Effector memory CD4-positive, alpha-beta T cell (primary cell): ENCODE measurements around the gene HAO1.

Experiments used
- DNase-seq, 3 donors: peaks; one replicate each; pipeline ENCODE4 v3.0.0-alpha.2; 2020
- H3K27ac ChIP-seq: 2 replicates; pipeline ENCODE4 v1.7.0; 2013; ENCODE audit warnings: mild to moderate bottlenecking, low read length, moderate library complexity; ENCODE audit not compliant: insufficient read depth, poor library complexity, severe bottlenecking
- H3K27me3 ChIP-seq: replicated peaks from 2 replicates; pipeline ENCODE4 v1.7.0; 2013; ENCODE audit warnings: mild to moderate bottlenecking, low read length; ENCODE audit not compliant: insufficient read depth, control insufficient read depth, poor library complexity, severe bottlenecking
- H3K36me3 ChIP-seq: 2 replicates; pipeline ENCODE4 v1.7.0; 2013; ENCODE audit warnings: mild to moderate bottlenecking, low read length, moderate library complexity; ENCODE audit not compliant: control insufficient read depth, insufficient read depth
- H3K4me1 ChIP-seq: 2 replicates; pipeline ENCODE4 v1.7.0; 2013; ENCODE audit warnings: low read length, mild to moderate bottlenecking; ENCODE audit not compliant: control insufficient read depth, insufficient read depth, poor library complexity, severe bottlenecking
- H3K4me3 ChIP-seq: 2 replicates; pipeline ENCODE4 v1.7.0; 2013; ENCODE audit warnings: low read length, low read depth, mild to moderate bottlenecking; ENCODE audit not compliant: insufficient read depth, poor library complexity, severe bottlenecking
- H3K9me3 ChIP-seq: 2 replicates; pipeline ENCODE4 v1.7.0; 2013; ENCODE audit warnings: mild to moderate bottlenecking, low read length, moderate library complexity; ENCODE audit not compliant: control insufficient read depth

HAO1 gene

DNA sequence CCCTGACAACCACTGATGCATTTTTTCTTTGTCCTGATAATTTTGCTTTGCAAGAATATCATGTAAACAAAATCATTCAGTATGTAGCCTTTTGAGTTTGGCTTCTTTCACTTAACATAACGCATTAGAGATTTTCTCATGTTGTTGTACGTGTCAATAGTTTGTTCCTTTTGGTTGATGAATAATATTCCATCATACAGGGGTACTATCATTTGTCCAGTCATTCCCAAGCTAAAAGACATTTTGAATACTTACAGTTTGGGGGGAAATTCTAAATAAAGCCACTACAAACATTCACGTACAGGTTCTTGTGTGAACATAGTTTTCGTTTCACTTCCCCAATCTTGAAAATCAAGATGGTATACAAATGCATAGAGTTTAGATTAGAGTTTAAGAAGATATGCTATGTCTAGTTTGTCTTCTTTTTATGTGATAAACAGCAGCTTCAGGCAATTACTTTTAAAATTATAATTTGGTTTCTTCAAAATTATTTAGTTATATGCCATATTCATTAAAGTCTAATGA is 5.2 kb downstream of the HAO1 start:
- Histone ChIP-seq H3K36me3 (no peaks in the 10 kb centered on the region), H3K4me1 (no peaks in the 10 kb centered on the region), H3K9me3 (no peaks in the 10 kb centered on the region), H3K27me3 (no peaks in the 10 kb centered on the region), H3K27ac (no peak overlapping the region), H3K4me3 (no peak overlapping the region)
- no peak for DNase-seq

DNA sequence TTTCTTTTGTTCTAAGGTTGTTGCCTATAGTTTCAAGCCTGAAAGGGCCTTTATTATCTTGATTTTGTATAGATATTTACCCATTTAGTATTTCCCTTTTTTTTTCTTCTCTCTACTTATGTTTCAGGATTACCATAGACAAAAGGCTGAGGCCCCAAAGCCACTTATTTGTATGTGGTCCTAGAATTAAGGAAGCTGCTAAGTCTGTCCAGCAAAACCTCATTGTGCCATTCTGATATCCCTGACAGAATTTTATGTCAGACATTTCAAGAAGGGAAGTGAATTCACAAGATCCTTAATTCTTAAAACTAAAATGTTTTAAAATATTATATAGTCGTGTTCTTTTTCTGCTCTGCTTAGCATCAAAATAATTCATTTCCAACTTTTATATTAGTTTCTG is 6.9 kb downstream of the HAO1 start:
- Histone ChIP-seq H3K4me1 (no peaks in the 10 kb centered on the region), H3K36me3 (no peaks in the 10 kb centered on the region), H3K4me3 (no peak overlapping the region), H3K9me3 (no peaks in the 10 kb centered on the region), H3K27me3 (no peaks in the 10 kb centered on the region), H3K27ac (no peak overlapping the region)
- no peak for DNase-seq

DNA sequence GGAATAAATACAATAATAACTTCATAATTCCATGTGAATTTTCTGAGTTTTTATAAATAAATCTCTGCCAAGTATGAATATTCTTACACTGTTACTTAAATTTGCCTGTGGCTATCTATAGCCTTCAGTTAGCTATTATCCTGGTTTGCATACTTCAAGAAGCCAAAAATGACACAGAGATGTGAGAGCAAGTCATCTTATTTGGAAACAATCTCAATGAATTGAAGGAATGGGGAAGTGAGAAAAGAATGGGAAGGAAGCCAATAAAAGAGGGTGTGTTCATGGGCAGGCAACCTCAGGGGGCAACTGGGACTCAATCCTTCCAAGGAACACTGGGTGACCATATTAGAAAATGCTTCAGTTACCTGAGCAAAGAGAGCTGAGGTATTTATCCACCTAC is 9.9 kb downstream of the HAO1 start:
- Histone ChIP-seq H3K4me3 (no peak overlapping the region), H3K4me1 (no peaks in the 10 kb centered on the region), H3K27me3 (no peaks in the 10 kb centered on the region), H3K27ac (no peak overlapping the region), H3K9me3 (no peaks in the 10 kb centered on the region), H3K36me3 (no peaks in the 10 kb centered on the region)
- no peak for DNase-seq

DNA sequence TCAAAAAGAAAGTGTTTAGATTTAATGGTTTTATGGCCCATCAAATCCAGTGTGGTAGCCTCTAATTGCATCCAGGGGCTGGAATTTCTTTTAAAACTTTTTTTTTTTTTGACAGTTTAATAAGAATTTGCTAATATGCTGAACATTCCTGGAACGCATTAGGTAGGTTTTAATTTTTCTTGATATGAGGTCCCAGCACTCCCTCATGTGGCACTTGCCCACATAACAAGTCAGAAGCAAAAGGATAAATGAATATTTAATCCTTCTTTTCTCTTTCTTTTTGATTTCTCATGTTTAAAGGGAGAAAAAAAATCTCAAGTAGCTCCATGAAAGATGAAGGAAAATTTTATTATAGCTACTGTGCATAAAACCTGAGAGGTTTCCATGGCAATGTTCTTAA is 13.5 kb downstream of the HAO1 start:
- H3K27me3 ChIP-seq, result no peaks in the 10 kb centered on the region
- no peak overlapping the region for H3K4me3 ChIP-seq
- H3K27ac ChIP-seq, result no peak overlapping the region
- no peaks in the 10 kb centered on the region for H3K4me1 ChIP-seq
- no peaks in the 10 kb centered on the region for H3K36me3 ChIP-seq
- no peak for DNase-seq
- H3K9me3 ChIP-seq, result no peaks in the 10 kb centered on the region

DNA sequence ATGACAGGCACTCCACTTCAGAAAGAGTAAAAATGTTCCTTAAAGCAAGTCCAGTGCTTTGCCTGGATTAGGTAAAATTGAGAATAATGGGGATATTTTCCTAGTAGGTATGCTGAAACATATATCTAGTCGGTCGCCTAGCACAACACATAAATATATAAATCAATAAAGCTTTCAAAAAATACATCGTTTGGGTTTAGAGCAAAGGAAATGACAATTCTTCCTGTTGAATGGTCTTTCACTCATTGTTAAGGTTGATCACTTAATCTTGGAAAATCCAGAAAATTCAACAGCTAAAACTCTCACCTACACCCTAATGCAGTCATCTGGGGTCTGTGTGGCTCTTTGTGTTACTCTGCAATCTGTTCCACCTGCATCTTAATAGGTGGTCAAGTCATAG is 13.9 kb downstream of the HAO1 start:
- Histone ChIP-seq H3K27me3 (no peaks in the 10 kb centered on the region), H3K36me3 (no peaks in the 10 kb centered on the region), H3K4me3 (no peak overlapping the region), H3K27ac (no peak overlapping the region), H3K4me1 (no peaks in the 10 kb centered on the region), H3K9me3 (no peaks in the 10 kb centered on the region)
- no peak for DNase-seq

DNA sequence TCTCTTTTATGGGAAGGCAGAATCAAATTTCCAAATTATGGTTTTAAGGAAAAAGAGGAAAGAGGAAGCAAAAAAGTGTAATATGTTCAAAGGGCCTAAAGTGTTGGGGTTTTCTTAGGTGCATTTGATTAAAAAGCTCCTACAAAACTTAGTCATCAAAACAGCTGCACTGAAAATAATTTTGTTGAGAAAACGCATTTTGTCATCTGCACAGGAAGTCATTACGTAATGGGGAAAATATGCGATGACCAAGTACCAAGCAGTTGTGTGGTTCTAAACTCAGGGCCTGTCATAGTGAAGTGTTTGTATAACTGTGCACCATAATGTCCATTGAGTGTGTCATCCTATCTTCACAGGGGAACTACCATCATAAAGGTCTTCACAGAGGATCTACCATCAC is 15.6 kb downstream of the HAO1 start:
- H3K4me3 ChIP-seq, result no peak overlapping the region
- no peaks in the 10 kb centered on the region for H3K4me1 ChIP-seq
- no peaks in the 10 kb centered on the region for H3K27me3 ChIP-seq
- no peaks in the 10 kb centered on the region for H3K36me3 ChIP-seq
- no peak overlapping the region for H3K27ac ChIP-seq
- no peak for DNase-seq
- no peaks in the 10 kb centered on the region for H3K9me3 ChIP-seq

DNA sequence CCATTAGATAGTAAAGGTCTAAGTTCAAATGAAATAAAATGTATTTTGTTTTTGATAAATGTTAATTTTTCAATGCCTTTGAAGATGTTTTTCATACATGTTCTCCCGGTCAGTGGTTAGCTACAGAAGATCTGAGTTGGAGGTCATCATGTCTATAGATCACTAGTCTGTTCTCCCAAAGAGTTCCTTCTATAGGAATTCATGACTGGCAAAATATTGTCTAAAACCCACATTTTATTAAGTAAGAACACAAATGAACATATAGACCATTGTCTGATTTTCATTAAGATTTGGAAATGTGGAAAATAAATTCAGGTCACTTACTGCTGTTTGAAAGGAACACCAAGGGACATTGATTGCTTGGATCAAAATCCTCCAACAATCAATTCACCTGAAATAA is 23.6 kb downstream of the HAO1 start:
- Histone ChIP-seq H3K4me3 (no peak overlapping the region), H3K36me3 (no peaks in the 10 kb centered on the region), H3K9me3 (no peaks in the 10 kb centered on the region), H3K27me3 (no peaks in the 10 kb centered on the region), H3K4me1 (no peaks in the 10 kb centered on the region), H3K27ac (no peak overlapping the region)
- DNase-seq, result no peak

DNA sequence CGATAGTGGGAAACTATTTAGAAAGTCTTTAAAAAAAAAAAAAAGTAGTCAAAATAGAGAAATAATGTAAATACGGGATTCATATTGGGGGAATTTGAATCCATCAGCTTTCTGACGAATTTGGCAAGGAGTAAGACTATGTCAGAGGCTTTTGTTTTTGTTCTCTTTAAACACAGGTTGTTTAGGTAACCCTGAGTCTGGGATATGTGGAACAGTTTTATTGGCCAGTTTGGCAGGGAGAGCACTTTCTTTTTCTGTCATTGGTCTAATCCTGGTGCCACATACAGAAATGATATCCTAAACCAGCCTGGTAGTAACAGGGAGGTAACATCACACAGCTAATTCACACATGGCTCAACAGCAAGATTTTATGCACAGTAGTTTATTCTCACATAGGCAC is 27.7 kb downstream of the HAO1 start:
- no peaks in the 10 kb centered on the region for H3K9me3 ChIP-seq
- no peak for DNase-seq
- no peaks in the 10 kb centered on the region for H3K36me3 ChIP-seq
- no peaks in the 10 kb centered on the region for H3K4me1 ChIP-seq
- no peak overlapping the region for H3K27ac ChIP-seq
- no peak overlapping the region for H3K4me3 ChIP-seq
- H3K27me3 ChIP-seq, result no peaks in the 10 kb centered on the region

DNA sequence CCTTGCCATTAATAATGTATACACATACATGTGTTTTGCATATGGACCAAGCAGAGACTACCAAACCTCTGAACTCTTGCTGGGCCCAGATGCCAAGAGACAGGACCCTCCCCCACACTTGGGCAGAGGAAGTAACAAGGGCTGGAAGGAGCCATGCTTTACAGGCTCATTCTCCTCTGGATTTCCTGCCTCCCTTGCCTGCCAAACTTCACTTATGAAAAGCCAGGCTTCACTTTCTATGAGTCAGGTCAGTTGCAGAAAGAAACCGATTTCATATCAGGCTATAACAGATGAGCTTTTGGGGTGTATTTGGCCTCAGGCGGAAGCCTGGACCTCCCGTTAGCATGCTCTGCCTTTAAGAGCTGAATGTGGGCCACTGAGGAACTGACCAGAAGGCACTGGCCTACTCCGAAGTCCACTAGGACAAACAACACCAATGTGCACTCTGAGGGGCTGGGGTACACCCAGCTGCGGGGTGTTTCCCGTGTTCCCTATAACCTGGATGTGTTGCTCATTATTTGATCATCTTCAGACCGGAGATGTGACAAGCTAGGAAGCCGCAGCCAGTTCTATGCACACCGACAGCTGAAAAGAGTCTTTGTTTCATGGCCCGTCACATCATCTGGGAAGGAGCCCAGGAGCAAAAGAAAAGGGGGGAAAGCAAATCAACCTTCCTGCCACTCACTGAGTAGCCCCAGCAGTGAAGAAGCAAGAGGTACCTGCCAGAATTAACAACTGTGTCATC is 28.5 kb downstream of the HAO1 start:
- Histone ChIP-seq H3K27ac (no peak overlapping the region), H3K27me3 (no peaks in the 10 kb centered on the region), H3K4me1 (no peaks in the 10 kb centered on the region), H3K36me3 (no peaks in the 10 kb centered on the region), H3K9me3 (no peaks in the 10 kb centered on the region), H3K4me3 (no peak overlapping the region)
- DNase-seq, result no peak

DNA sequence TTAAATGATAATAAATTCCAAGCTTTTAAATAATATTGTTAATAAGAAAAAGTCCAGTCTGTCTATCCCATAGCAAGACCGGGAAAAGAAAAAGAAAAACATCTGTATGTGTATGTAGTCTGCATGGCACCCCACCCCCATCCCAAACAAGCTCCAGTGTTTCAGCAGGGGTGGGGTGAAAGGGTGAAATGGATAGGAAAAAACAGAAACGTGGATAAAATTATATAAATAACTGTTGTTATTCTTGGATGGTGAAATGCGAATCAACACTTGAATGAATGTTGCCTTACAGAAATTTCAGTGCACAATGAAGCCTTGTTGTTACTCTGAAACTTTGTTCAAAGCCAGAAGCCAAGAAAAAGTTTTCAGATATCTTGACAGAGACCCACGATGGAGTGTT is 31.4 kb downstream of the HAO1 start:
- Histone ChIP-seq H3K27me3 (no peaks in the 10 kb centered on the region), H3K4me3 (no peak overlapping the region), H3K36me3 (no peaks in the 10 kb centered on the region), H3K27ac (no peak overlapping the region), H3K9me3 (no peaks in the 10 kb centered on the region), H3K4me1 (no peaks in the 10 kb centered on the region)
- DNase-seq, result no peak
